ENCODE data around the gene BMX. TPM values are rescaled to one million over a fixed set of nuclear protein-coding genes. Genes with fewer than 3 reads are reported as not detected.

The BMX gene
- total RNA-seq, 1 experiment from 2014 or later, result 0.08 TPM

Other genes starting within 250 kb of the BMX start
- gene ASB9, start 230.7 kb upstream of the BMX start, total RNA-seq (2014; rRNA removed; shearing (Covaris generic)), result 8.2 and 9.4 TPM in 2 replicates
- 0.05 TPM in 1 of 2 replicates, not detected in the other for gene ASB11, start 185.2 kb upstream of the BMX start, total RNA-seq (2014; rRNA removed; shearing (Covaris generic))
- gene PIGA, start 165.3 kb upstream of the BMX start, total RNA-seq (2014; rRNA removed; shearing (Covaris generic)), result 38.8 and 43.0 TPM in 2 replicates
- 0.14 TPM in 1 of 2 replicates, not detected in the other for gene VEGFD, start 116.4 kb upstream of the BMX start, total RNA-seq (2014; rRNA removed; shearing (Covaris generic))
- 4.6 and 4.9 TPM in 2 replicates for gene PIR, start 7.5 kb upstream of the BMX start, total RNA-seq (2014; rRNA removed; shearing (Covaris generic))
- gene ACE2, start 100.2 kb downstream of the BMX start, total RNA-seq (2014; rRNA removed; shearing (Covaris generic)), result 0.20 and 0.28 TPM in 2 replicates
- 0.42 and 0.51 TPM in 2 replicates for gene CLTRN, start 164.0 kb downstream of the BMX start, total RNA-seq (2014; rRNA removed; shearing (Covaris generic))
- gene CA5B, start 237.5 kb downstream of the BMX start, total RNA-seq (2014; rRNA removed; shearing (Covaris generic)), result 4.0 and 5.0 TPM in 2 replicates

Measured in SJCRH30 (cell line).